GDM1 (cell line): Measurements from ENCODE around the gene AIFM3.

Source experiments
- DNase-seq: peaks from one replicate; lab custom pipeline; 2025; lab: John Stamatoyannopoulos, UW

AIFM3 gene

DNA sequence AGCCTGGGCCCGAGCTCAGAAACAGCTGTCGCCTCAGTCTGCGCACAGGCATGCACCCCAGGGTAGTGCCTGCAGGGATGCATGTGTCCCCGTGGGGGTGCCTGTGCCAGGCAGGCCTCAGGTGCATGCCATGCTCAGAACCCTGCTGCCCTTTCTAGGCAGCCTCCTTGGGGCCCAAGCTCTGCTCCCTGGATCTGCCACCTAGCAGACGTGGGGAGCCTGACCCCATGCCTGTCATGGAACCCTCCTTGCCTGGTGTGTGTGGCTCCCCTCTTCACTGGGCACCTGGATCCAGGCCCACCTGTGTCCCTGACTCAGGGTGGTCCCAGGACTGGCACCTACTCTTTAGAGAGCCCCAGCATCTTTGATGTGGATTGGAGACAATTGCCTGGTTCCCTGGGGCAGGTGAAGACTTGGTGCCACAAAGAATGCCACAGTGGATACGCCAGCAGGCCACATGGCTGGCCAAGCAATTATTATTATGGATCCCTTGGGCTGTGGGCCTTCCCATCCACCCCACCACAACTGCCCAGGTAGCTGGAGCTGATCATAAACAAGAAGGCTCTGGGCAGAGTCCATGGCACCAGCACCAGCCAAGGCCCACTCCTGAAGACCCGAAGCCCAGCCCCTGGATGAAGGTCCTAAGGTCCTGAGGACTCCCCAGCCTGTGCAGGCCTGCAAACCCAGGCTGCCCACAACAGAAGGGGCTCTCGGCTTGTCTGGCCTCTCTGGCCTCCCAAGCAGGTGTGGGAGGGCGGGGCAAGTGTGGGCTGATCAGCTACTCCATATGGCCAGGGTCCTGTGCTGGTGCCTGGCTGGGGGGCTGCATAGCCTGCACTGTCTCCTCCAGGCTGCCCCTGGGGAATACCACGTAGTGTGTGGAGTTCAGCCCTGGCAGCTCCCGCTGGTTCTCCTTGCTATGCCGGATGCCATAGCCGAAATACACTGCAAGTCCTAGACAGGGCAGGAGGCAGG lies 61.5 kb downstream of the AIFM3 start:
- DNase-seq, result no peak

DNA sequence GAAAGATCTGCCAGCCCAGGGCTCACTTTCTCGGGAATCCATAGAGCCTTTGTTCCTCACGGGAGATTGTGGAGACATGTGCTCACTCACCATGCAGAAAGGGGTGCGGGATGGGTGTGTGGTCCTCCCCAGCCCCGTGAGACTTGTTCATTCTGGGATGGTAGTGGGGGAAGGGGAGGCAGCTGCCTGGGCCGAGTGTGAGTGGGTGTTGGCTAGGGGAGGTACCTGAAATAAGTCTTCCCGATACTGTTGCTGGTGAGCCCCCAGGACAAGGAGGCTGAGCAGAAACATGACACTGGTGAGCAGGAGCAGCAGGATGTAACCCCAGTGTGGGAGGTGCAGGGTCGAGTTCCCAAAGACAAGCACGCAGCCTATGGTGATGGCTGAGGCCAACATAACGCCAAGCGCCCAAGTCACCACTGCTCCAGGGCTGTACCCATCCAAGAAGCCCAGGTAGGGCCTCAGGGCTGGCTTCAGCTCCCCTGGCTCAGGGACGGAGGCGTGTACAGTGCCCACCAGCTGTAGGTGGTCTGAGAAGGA lies 62.5 kb downstream of the AIFM3 start:
- no peak for DNase-seq

DNA sequence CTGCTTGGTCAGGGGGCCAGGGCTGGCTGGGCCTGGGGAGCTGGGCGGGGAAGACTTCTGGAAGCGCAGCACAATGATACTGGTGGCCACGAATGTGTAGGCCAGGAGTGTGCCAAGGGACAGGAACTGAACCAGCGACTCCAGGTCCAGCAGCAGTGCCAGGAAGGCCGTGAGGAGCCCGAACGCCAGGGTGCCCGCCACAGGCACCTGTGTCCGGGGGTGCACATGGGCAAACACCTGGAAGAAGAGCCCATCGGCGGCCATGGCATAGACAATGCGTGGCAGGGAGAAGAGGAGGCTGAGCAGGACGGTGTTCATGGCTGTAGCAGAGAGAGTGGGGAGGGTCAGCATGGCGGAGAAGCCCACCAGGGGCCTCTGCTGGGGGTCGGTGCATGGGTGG lies 63.0 kb downstream of the AIFM3 start:
- DNase-seq, result no peak
